ENCODE results near the gene CTRB1.
"Not testable (repeated sequence)": the region's sequence is repeated elsewhere in the genome, so short reads cannot be mapped to it uniquely, and the experiment has no call there.

Gene CTRB1

GRCh38 chr16:75204905-75205304 is 13.9 kb upstream of the CTRB1 start:
- not testable (repeated sequence) for DNase-seq

- DNase-seq, result not testable (repeated sequence)
These were observed 13.3 kb upstream of the CTRB1 start for GRCh38 chr16:75205438-75205837.

DNA sequence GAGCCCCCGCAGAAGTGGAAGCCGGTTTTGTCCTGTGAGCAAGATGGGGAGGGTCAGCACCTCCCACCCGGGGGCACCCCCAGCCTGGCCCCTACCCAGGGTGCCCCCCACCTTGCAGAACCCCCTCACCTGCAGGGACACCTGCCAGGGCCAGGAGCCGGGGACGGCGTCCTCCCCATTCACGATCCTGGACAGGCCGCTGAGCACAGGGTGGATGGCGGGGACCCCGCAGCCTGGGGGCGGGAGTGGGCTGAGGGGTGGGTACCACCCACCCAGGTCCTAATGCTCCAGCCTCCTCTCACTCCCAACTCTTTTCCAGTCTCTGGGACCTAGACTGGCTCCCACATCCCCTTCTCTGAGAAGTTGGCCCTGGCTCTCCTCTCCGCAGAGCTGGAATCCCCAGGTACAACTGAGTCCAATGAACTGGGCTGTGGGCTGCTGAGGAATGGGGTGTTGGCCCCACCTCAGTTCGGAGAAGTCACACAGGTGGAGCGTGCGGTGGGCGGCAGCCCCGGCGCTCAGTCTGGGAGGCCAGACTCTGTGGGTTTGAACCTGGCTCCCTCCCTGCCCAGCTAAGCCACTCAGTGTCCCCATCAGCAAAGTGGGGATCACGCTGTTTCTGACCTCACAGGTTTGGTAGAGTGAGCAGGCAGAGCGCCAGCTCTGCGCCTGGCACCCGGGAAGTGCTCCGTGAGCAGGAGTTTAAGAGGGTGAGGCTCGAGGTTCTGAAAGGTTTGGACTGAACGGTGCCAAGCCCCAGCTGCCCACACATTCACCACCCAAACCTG is 12.6 kb upstream of the CTRB1 start:
- DNase-seq, result not testable (repeated sequence)

- DNase-seq, result no peak
These were observed 11.9 kb upstream of the CTRB1 start, which contains the start of gene CTRB2 for GRCh38 chr16:75206749-75207451. Gene CTRB2 (minus strand): TSS chr16:75207161. CDS start chr16:75207141, 20 bp downstream.

GRCh38 chr16:75207831-75208230 is 11.0 kb upstream of the CTRB1 start:
- no peak for DNase-seq

DNA sequence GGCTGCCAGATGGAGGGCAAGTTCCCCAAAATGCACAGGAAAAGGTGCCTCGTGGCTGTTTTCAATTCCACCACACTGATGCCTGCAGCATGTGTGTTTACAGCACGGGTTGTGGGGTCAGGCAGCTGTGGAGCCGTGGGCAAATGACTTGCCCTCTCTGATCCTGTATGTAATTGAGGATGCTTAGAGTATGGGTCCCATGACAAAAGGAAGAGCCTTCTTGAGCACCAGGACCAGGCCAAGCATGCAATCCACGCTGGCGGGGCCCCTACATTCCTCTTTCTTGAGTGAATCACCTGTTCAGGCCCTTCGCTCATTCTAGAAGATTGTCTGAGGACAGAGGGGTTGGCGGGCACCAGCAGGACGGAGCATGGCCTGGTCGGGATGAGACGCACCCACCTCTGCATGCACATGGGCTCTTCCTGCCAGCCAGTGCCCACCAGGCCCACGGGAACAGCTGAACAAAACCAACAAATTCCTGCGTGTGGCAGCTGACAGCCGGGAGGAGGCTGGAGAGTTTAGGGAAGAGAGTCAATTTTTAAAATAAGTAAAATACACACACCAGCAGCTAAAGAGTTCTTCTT is 10.5 kb upstream of the CTRB1 start:
- no peak for DNase-seq

GRCh38 chr16:75208861-75209505 is 9.8 kb upstream of the CTRB1 start:
- DNase-seq, result no peak

- DNase-seq, result not testable (repeated sequence)
These were observed 9.3 kb upstream of the CTRB1 start for GRCh38 chr16:75209514-75209913.

DNA sequence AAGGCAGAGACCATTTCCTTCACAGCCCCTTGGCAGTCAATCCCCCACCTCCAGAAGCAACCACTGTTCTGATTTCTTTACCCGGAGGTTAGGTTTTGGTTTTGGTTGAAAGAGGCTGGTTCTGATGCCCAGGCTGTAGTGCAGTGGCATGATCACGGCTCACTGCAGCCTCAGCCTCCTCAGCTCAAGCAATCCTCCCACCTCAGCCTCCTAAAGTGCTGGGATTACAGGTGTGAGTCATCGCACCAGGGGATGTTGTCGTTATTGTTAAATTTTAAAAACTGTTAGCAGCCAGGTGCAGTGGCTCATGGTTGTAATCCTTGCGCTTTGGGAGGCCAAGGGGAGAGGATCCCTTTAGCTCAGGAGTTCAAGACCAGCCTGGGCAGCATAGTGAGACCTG is 8.8 kb upstream of the CTRB1 start:
- no peak for DNase-seq

GRCh38 chr16:75211286-75211685 is 7.5 kb upstream of the CTRB1 start:
- not testable (repeated sequence) for DNase-seq

GRCh38 chr16:75216127-75216526 is 2.7 kb upstream of the CTRB1 start:
- no peak for DNase-seq

GRCh38 chr16:75216576-75216975 is 2.2 kb upstream of the CTRB1 start:
- no peak for DNase-seq

DNA sequence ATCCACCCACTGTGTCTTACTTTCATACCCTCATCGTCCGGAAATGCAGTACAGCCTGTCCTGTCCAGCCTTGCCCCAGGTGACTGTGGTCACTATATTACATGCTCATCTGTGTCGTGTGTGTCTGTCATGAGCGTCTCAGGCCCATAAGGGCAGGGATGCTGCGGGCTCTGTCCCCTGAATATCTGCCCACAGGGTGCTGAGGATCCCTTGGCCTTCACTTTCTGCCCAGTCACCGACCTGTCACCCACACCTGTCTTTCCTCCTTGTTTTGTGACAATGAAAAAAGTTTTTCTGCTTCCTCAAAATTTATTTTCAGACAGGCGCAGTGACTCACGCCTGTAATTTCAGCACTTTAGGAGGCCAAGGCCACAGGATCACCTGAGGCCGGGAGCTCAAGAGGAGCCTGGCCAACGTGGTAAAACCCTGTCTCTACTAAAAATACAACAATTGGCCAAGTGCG is 1.4 kb upstream of the CTRB1 start:
- no peak for DNase-seq

DNA sequence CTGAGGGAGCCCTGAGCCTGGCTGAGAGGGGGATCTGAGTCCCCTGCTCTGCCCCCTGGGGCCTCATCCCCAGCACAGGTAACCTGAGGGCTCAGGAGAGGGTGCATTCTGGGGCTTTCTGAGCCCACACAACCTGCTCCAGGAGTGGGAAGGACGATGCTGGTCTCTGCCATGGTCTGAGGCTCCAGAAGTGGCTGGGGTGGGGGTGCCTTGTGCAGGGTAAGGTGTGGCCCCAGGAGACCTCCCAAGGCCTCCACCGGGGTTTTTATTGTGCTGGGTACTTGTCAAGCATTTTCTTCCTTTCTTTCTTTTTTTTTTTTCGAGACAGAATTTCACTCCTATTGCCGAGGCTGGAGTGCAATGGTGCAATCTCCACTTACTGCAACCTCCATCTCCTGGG is 300 bp downstream of the CTRB1 start:
- no peak for DNase-seq

DNA sequence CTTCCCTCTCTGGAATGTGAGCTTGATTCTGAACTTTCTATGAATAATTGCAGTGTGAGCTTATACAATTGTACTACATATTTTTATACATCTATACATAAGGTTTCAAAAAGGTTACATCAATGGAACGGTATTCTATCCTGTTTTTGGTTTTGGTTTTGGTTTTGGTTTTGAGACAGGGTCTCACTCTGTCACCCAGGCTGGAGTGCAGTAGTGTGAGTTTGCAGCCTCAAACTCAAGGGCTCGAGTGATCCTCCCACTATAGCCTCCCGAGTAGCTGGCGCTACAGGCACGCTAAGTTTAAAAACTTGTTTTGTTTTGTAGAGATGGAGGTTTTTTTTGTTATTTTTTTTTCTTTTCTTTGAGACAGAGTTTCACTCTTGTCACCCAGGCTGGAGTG is 1.1 kb downstream of the CTRB1 start:
- no peak for DNase-seq

DNA sequence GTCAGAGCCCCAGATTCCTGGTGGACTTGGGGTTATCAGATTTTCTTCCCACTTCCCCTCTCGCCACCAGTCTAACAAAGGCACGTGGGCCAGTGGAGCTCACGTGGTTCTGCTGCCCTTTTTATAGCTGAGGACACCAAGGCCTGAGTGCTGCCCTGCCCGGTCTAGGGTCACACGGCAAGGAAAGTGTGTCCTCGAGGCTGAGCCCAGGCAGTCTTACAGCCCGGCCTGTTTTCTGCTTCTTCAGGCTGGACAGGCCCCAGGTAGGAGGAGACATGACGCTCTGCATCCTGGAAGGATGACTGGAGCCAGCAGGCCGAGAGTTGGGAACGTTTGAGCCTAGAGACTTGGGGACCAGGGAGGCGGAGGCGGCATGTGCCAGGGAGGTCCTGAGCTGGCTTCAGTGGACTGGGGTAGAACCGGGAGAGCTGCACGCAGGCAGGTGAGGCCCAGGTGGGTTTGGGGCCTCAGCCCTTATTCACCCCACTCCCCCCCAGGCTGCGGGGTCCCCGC is 3.5 kb downstream of the CTRB1 start:
- DNase-seq, result no peak

GRCh38 chr16:75223129-75223528 is 4.3 kb downstream of the CTRB1 start:
- DNase-seq, result not testable (repeated sequence)

DNA sequence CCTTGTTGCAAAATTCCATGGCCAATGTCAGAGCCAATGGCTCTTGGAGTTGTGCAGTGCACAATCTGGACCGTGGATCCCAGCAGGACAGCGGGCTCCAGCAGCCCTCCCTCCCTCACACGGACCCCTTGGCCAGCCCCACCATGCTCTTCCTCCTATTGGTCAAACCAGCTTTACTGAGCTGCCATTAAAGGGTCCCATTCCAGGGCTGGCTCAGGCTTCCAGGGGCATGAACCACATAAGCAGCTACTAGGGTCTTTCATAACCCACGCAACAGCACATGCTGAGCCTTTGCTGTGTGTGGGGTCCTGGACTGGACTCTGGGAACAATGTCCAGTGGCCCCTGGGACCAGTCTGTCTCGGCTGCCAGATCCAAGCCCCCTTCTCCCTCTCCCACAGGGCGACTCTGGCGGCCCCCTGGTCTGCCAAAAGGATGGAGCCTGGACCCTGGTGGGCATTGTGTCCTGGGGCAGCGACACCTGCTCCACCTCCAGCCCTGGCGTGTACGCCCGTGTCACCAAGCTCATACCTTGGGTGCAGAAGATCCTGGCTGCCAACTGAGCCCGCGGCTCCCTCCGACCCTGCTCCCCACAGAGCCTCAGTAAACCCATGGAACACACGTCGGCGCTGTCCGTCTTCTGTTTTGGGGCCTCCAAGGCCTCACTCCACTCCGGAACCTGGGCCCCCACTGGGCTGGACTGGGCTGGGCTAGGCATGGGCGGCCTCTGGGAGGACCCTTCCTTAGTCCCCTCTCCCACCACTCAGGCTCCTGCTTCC is 5.7 kb downstream of the CTRB1 start:
- no peak for DNase-seq

DNA sequence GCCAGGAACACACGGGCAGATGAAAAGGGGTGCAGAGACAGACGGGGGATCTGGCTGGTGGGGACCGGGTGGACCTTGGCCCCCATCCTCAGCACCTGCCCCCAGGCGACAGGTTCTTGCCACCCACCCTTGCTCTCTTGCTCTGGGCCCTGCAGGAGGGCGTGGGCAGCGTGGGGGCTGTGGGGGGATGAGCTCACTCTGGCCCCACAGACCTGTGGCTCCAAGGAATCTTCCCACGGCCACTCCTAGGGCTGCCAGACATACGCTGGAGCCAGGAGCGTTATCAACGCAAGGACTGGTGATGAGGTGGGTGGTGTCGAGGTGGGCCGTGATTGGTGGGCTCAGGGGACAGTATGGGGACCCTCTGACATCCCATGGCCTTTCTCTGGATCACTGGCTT is 6.3 kb downstream of the CTRB1 start:
- no peak for DNase-seq

DNA sequence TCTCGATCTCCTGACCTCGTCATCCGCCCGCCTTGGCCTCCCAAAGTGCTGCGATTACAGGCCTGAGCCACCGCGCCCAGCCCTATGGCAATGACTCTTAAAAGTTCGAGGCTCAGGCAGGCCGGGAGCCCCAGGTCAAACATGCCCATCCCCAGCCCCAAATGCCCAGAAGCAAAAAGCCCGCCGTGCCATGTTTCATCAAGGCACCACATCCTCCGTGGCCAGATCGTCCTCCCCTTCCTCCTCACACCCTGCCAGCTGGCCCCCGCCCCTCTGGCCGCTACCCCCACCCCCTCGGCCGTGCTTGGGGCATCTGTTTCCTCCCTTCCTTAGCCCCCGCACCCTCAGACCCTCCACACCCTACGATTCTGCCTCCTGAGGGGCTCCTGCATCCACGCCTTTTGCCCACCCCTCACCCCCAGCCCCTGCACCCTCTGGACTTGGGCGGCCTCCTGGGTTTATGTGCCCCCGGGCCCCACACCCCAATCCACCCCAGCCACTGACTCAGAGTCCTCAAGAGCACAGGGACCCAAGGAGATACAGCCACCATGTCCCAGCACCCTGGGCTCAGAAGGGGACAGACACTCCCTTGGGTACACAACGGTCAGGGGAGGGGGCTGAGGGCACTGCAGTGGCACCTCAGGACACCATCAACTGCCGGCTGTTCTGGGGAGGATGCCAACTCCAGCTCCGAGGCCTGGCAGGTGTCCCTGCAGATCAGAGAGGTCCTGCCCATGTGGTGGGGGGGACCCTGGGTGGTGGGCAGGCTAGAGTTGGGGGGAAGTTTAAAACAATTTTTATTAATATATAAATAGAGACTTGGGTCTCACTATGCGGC is 7.1 kb downstream of the CTRB1 start:
- DNase-seq, result no peak

Data from activated CD4-positive, alpha-beta T cell treated with anti-CD3 and anti-CD28 coated beads, Interleukin-2, Interleukin-6, amounts not matched to agents 100 ng/mL and 50 ng/mL, durations not matched to agents 16 hours and 8 hours (primary cell).